Stimulated activated CD4-positive, alpha-beta T cell treated with anti-CD3 and anti-CD28 coated beads, Interleukin-15, amount 100 ng/mL, for 48 hours (primary cell): Measurements from ENCODE around the gene PTPN9.
A peak's percentile ranks its signal among the peaks of the same experiment; 100 is the strongest.
"Not testable (repeated sequence)": the region's sequence is repeated elsewhere in the genome, so short reads cannot be mapped to it uniquely, and the experiment has no call there.

Experiments used
- DNase-seq, 2 donors: peaks; one replicate each; pipeline ENCODE4 v3.0.0-alpha.2; 2020; ENCODE audit warnings: low read depth in 2 of 2

Gene PTPN9

GRCh38 chr15:75578948-75579920 is at the start of gene PTPN9:
PTPN9 (minus strand) TSS chr15:75579315; CDS start chr15:75578776, 539 bp downstream.
- peak; percentile 43 to 69 for DNase-seq

- peak; percentile 90 to 92 for DNase-seq
Measured at GRCh38 chr15:75625542-75626347, 46.6 kb upstream of the PTPN9 start, which contains the start of gene SNUPN. SNUPN (minus strand) TSS chr15:75625725; CDS start chr15:75621051, 4,674 bp downstream.

GRCh38 chr15:75622505-75622904 is 43.4 kb upstream of the PTPN9 start:
- DNase-seq, result no peak

GRCh38 chr15:75620841-75621391 is 41.8 kb upstream of the PTPN9 start:
- DNase-seq, result no peak

GRCh38 chr15:75620058-75620820 is 41.1 kb upstream of the PTPN9 start:
- no peak for DNase-seq

- no peak for DNase-seq
Measured at GRCh38 chr15:75616766-75617165, 37.7 kb upstream of the PTPN9 start.

GRCh38 chr15:75606711-75607699 is 27.9 kb upstream of the PTPN9 start:
- no peak for DNase-seq

- DNase-seq, result no peak
Measured at GRCh38 chr15:75606026-75606425, 26.9 kb upstream of the PTPN9 start.

- DNase-seq, result no peak
Measured at GRCh38 chr15:75599401-75599800, 20.3 kb upstream of the PTPN9 start.

GRCh38 chr15:75598361-75598760 is 19.2 kb upstream of the PTPN9 start:
- no peak for DNase-seq

GRCh38 chr15:75597667-75598341 is 18.7 kb upstream of the PTPN9 start:
- DNase-seq, result no peak

GRCh38 chr15:75596703-75597345 is 17.7 kb upstream of the PTPN9 start:
- DNase-seq, result no peak

- DNase-seq, result no peak
Measured at GRCh38 chr15:75594276-75594675, 15.2 kb upstream of the PTPN9 start.

- DNase-seq, result no peak
Measured at GRCh38 chr15:75591655-75592364, 12.7 kb upstream of the PTPN9 start.

GRCh38 chr15:75590239-75590638 is 11.1 kb upstream of the PTPN9 start:
- no peak for DNase-seq

GRCh38 chr15:75589071-75589470 is 10.0 kb upstream of the PTPN9 start:
- no peak for DNase-seq

GRCh38 chr15:75586422-75586821 is 7.3 kb upstream of the PTPN9 start:
- DNase-seq, result not testable (repeated sequence)

- no peak for DNase-seq
Measured at GRCh38 chr15:75584121-75584520, 5.0 kb upstream of the PTPN9 start.
